ENCODE measurements around the gene PIGZ.

DNA sequence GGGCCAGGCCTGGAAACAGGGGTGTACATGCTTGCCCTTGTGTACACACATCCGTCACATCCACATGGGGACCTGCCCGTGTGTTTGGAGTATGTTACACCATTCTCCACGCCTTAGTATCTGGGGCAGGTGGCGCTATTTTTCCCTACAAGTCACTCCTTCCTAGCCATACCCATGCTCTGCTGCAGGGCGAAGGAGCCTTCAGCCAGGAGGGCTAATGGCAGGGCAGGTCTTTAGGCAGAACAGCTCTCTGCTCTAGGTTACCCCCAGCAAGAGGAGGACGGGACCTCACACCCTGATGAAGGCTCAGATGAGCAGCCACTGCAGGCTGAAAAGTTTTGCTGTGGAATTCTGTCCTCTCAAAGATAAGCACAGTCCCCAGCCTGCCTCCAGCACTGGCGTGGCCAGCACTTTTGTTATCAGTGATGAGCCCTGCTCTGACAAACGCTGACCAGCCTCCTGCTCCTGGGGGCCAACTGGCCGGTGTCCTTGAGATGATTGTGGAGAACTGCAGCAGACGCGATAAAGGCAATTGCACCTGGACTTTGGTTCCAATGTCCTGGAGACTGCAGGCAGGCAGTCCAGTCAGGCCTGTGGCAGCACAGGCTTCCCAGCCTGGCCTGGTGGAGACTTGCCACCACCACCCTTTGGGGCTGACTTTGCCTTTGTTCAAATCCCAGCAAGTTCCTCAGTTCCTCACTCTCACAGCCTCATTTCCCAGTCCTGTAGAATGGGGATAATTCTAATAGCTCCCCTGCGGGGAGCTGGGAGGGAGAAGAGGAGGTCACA lies 19.8 kb upstream of the PIGZ start:
- no peak for TF ChIP-seq YY1 (IDR thresholded peaks at IDR 0.05)
- TF ChIP-seq, protein P1, sequence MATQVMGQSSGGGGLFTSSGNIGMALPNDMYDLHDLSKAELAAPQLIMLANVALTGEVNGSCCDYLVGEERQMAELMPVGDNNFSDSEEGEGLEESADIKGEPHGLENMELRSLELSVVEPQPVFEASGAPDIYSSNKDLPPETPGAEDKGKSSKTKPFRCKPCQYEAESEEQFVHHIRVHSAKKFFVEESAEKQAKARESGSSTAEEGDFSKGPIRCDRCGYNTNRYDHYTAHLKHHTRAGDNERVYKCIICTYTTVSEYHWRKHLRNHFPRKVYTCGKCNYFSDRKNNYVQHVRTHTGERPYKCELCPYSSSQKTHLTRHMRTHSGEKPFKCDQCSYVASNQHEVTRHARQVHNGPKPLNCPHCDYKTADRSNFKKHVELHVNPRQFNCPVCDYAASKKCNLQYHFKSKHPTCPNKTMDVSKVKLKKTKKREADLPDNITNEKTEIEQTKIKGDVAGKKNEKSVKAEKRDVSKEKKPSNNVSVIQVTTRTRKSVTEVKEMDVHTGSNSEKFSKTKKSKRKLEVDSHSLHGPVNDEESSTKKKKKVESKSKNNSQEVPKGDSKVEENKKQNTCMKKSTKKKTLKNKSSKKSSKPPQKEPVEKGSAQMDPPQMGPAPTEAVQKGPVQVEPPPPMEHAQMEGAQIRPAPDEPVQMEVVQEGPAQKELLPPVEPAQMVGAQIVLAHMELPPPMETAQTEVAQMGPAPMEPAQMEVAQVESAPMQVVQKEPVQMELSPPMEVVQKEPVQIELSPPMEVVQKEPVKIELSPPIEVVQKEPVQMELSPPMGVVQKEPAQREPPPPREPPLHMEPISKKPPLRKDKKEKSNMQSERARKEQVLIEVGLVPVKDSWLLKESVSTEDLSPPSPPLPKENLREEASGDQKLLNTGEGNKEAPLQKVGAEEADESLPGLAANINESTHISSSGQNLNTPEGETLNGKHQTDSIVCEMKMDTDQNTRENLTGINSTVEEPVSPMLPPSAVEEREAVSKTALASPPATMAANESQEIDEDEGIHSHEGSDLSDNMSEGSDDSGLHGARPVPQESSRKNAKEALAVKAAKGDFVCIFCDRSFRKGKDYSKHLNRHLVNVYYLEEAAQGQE (IDR thresholded peaks at IDR 0.05) = no peak
- TF ChIP-seq, protein P2, sequence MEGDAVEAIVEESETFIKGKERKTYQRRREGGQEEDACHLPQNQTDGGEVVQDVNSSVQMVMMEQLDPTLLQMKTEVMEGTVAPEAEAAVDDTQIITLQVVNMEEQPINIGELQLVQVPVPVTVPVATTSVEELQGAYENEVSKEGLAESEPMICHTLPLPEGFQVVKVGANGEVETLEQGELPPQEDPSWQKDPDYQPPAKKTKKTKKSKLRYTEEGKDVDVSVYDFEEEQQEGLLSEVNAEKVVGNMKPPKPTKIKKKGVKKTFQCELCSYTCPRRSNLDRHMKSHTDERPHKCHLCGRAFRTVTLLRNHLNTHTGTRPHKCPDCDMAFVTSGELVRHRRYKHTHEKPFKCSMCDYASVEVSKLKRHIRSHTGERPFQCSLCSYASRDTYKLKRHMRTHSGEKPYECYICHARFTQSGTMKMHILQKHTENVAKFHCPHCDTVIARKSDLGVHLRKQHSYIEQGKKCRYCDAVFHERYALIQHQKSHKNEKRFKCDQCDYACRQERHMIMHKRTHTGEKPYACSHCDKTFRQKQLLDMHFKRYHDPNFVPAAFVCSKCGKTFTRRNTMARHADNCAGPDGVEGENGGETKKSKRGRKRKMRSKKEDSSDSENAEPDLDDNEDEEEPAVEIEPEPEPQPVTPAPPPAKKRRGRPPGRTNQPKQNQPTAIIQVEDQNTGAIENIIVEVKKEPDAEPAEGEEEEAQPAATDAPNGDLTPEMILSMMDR (IDR thresholded peaks at IDR 0.05; ENCODE audit: low read depth, low read length, missing input control) = no peak
- no peak for TF ChIP-seq EGR1 (IDR thresholded peaks at IDR 0.05; ENCODE audit: low read depth in 2 of 2)
- no peak for TF ChIP-seq JUND (IDR thresholded peaks at IDR 0.05)
- no peak for TF ChIP-seq SP1 (IDR thresholded peaks at IDR 0.05)
- TF ChIP-seq, protein P3, sequence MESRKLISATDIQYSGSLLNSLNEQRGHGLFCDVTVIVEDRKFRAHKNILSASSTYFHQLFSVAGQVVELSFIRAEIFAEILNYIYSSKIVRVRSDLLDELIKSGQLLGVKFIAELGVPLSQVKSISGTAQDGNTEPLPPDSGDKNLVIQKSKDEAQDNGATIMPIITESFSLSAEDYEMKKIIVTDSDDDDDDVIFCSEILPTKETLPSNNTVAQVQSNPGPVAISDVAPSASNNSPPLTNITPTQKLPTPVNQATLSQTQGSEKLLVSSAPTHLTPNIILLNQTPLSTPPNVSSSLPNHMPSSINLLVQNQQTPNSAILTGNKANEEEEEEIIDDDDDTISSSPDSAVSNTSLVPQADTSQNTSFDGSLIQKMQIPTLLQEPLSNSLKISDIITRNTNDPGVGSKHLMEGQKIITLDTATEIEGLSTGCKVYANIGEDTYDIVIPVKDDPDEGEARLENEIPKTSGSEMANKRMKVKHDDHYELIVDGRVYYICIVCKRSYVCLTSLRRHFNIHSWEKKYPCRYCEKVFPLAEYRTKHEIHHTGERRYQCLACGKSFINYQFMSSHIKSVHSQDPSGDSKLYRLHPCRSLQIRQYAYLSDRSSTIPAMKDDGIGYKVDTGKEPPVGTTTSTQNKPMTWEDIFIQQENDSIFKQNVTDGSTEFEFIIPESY (IDR thresholded peaks at IDR 0.05) = no peak
- no peak for TF ChIP-seq TAF1 (conservative IDR thresholded peaks at IDR 0.05)
- peak in 1 of 2 donors; percentile 27 for TF ChIP-seq HNF4A (conservative IDR thresholded peaks at IDR 0.05)
- TF ChIP-seq, protein P4, sequence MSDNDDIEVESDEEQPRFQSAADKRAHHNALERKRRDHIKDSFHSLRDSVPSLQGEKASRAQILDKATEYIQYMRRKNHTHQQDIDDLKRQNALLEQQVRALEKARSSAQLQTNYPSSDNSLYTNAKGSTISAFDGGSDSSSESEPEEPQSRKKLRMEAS (IDR thresholded peaks at IDR 0.05) = no peak
- no peak for TF ChIP-seq RAD21 (IDR thresholded peaks at IDR 0.05)
- TF ChIP-seq, protein P5, sequence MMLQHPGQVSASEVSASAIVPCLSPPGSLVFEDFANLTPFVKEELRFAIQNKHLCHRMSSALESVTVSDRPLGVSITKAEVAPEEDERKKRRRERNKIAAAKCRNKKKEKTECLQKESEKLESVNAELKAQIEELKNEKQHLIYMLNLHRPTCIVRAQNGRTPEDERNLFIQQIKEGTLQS (IDR thresholded peaks at IDR 0.05) = no peak
- TF ChIP-seq RXRA (IDR thresholded peaks at IDR 0.05) = no peak
